ENCODE measurements around the gene NOS1AP. TPM values are rescaled to one million over a fixed set of nuclear protein-coding genes. Genes with fewer than 3 reads are reported as not detected.

The NOS1AP gene
- total and polyA plus RNA-seq, 9 donors: 0.50 to 4.4 (median 1.5) TPM

DNA sequence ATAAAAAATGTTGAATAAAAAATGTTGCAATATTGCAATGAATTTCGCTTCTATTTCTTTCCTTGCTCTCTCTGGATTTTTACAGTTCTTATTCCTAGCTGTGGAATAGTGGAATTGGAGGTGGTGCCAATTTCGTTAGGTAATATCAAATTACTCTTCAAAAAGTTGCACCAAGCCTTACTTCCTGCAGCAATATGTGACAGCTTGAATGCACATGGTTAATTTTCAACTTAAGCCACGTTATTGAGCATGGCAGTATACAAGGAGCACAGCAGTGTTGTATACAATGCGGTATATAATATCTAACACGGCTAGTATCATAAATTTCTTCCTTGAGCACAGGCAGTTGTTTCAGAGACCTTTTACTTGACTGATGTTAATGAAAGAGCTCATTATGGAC lies 152.5 kb downstream of the NOS1AP start:
- Histone ChIP-seq H3K36me3 (no peaks in the 10 kb centered on the region), H3K9me3 (no peaks in the 10 kb centered on the region), H3K27ac (no peak overlapping the region), H3K27me3 (no peaks in the 10 kb centered on the region), H3K4me1 (ENCODE audit: insufficient read depth) (no peaks in the 10 kb centered on the region), H3K4me3 (no peak overlapping the region)
- no peak for DNase-seq
- 63 to 80% (median 70%) methylated on average over 5 of the region's 5 CpGs for WGBS, 3 donors
- intact Hi-C loops (cut with DNase I): no loop called here
- no peak for TF ChIP-seq POLR2A (IDR thresholded peaks at IDR 0.05)
- no peak for TF ChIP-seq EP300 (IDR thresholded peaks at IDR 0.05)
- TF ChIP-seq, protein P1, sequence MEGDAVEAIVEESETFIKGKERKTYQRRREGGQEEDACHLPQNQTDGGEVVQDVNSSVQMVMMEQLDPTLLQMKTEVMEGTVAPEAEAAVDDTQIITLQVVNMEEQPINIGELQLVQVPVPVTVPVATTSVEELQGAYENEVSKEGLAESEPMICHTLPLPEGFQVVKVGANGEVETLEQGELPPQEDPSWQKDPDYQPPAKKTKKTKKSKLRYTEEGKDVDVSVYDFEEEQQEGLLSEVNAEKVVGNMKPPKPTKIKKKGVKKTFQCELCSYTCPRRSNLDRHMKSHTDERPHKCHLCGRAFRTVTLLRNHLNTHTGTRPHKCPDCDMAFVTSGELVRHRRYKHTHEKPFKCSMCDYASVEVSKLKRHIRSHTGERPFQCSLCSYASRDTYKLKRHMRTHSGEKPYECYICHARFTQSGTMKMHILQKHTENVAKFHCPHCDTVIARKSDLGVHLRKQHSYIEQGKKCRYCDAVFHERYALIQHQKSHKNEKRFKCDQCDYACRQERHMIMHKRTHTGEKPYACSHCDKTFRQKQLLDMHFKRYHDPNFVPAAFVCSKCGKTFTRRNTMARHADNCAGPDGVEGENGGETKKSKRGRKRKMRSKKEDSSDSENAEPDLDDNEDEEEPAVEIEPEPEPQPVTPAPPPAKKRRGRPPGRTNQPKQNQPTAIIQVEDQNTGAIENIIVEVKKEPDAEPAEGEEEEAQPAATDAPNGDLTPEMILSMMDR (IDR thresholded peaks at IDR 0.05): no peak

DNA sequence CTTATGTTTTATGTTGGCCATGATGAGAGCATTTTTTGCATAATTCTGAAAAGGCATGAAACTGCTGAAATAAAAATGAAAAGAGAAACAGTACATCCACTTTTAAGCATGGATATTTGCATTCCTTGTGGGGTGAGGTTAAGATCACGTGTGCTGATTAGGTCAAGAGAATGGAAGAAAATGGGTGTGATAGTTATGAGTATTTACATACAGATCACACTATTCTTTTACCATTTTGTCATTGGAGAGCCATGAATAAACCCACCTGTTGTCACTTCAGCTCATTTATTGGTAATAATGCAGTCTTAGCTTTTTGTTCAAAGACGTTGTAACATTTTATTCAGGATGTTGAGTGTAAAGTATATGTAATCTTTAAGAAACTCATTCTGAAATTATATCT lies 153.2 kb downstream of the NOS1AP start:
- intact Hi-C loops (cut with DNase I): no loop called here
- H3K4me1 ChIP-seq (ENCODE audit: insufficient read depth): no peaks in the 10 kb centered on the region

DNA sequence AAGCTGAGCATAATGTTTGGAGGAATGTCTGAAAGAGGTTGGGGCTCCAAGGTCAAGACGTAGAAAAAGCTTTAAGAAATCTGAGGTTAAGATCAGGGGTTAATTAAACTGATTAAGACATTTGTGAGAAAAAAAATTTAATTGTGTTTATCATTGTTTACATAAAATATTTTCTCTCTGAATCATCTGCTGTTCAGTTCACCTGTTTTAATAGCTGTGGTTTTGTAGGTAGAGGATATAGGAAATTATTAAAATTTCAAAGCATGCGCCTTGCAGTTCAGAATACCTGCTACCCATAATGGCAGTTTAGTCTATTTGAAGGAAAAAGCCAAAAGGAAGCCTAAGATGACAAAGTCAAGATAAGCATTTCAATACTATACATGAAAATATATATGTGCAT lies 154.0 kb downstream of the NOS1AP start:
- no peaks in the 10 kb centered on the region for H3K4me1 ChIP-seq (ENCODE audit: insufficient read depth)
- no peaks in the 10 kb centered on the region for H3K36me3 ChIP-seq
- intact Hi-C loops (cut with DNase I): no loop called here
- no peaks in the 10 kb centered on the region for H3K9me3 ChIP-seq
- H3K27ac ChIP-seq: no peak overlapping the region
- DNase-seq: no peak
- H3K4me3 ChIP-seq: no peak overlapping the region
- 78 to 87% (median 84%) methylated on average over 2 of the region's 2 CpGs for WGBS, 3 donors
- TF ChIP-seq, protein P1 (IDR thresholded peaks at IDR 0.05): no peak
- TF ChIP-seq EP300 (IDR thresholded peaks at IDR 0.05) (no peak), POLR2A (IDR thresholded peaks at IDR 0.05) (no peak)
- H3K27me3 ChIP-seq: no peaks in the 10 kb centered on the region

More for the DNA sequence above, 153.2 kb downstream of the NOS1AP start:
- WGBS, 3 donors: 64 to 75% (median 66%) methylated on average over 2 of the region's 2 CpGs
- H3K4me3 ChIP-seq: no peak overlapping the region
- DNase-seq: no peak
- H3K9me3 ChIP-seq: no peaks in the 10 kb centered on the region
- H3K27me3 ChIP-seq: no peaks in the 10 kb centered on the region
- TF ChIP-seq EP300 (IDR thresholded peaks at IDR 0.05): no peak
- no peak for TF ChIP-seq POLR2A (IDR thresholded peaks at IDR 0.05)
- no peaks in the 10 kb centered on the region for H3K36me3 ChIP-seq
- no peak overlapping the region for H3K27ac ChIP-seq

DNA sequence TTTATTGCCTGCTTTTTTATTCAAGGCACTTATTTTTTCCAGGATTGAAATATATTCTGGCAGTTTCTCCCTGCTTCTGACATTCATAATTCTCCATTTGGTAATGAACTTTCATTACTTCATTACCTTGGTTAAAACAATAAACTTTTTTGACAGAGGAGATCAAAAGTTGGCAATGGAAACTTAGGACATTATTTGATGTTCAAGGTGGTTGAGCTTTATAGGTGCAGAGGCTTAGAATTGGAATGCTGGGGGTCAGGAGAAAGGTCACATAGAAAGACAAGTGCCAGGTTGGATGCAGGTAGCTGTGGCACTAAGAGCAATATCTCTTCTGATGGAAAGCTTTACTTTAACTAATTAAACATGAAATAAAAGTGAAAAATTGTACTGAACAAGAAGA lies 154.8 kb downstream of the NOS1AP start:
- no peaks in the 10 kb centered on the region for H3K9me3 ChIP-seq
- intact Hi-C loops (cut with DNase I): no loop called here
- no peaks in the 10 kb centered on the region for H3K4me1 ChIP-seq (ENCODE audit: insufficient read depth)
- no peak overlapping the region for H3K27ac ChIP-seq
- no peaks in the 10 kb centered on the region for H3K36me3 ChIP-seq
- TF ChIP-seq POLR2A (IDR thresholded peaks at IDR 0.05): no peak
- TF ChIP-seq, protein P1 (IDR thresholded peaks at IDR 0.05): no peak
- TF ChIP-seq EP300 (IDR thresholded peaks at IDR 0.05): no peak
- no peak for DNase-seq
- no peaks in the 10 kb centered on the region for H3K27me3 ChIP-seq
- H3K4me3 ChIP-seq: no peak overlapping the region

DNA sequence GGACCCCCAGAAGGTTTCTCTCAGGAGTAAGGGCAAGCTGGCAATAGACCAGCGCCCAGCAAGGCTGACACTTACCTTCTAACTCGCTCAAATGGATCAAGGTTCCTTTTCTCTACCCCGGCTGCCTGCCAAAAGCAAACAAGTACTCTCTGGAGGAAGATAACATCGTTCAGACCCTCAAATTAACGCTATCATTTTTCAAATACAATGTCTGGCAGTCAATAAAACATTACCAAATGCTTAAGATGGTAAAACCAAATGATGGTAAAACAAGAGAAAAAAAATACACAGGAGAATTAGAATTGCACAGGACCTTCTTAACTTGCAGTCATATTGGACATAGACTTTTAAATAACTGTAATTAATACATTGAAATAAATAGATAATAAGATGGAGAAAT lies 159.1 kb downstream of the NOS1AP start:
- Histone ChIP-seq H3K27me3 (no peaks in the 10 kb centered on the region), H3K4me1 (ENCODE audit: insufficient read depth) (no peaks in the 10 kb centered on the region), H3K4me3 (no peak overlapping the region), H3K27ac (no peak overlapping the region), H3K36me3 (no peaks in the 10 kb centered on the region), H3K9me3 (no peaks in the 10 kb centered on the region)
- WGBS, 3 donors: 56 to 76% (median 73%) methylated on average over 5 of the region's 5 CpGs
- no peak for DNase-seq
- TF ChIP-seq, protein P1 (IDR thresholded peaks at IDR 0.05): no peak
- TF ChIP-seq EP300 (IDR thresholded peaks at IDR 0.05) (no peak), POLR2A (IDR thresholded peaks at IDR 0.05) (no peak)
- intact Hi-C loops (cut with DNase I): no loop called here

All from ovary (tissue), 9 donors.